HG02943 (cell line): Measurements from ENCODE around the gene LGR5.

Source experiments
- ATAC-seq: cut with Tn5 transposase; IDR thresholded peaks from one replicate; pipeline ENCODE4 v1.9.1; 2021; ENCODE audit warnings: mild to moderate bottlenecking, low read depth, moderate library complexity; ENCODE audit not compliant: unreplicated experiment

LGR5 gene

GRCh38 chr12:71439613-71440344 lies at the start of gene LGR5:
LGR5 (plus strand) TSS chr12:71439798; CDS start chr12:71440081, 283 bp downstream.
- no peak for ATAC-seq

GRCh38 chr12:71392521-71393145 lies 47.0 kb upstream of the LGR5 start:
- peak; percentile 85 for ATAC-seq

- ATAC-seq, result no peak
These were observed 46.0 kb upstream of the LGR5 start for GRCh38 chr12:71393625-71394024.

GRCh38 chr12:71397433-71397954 lies 42.1 kb upstream of the LGR5 start:
- no peak for ATAC-seq

GRCh38 chr12:71399197-71399596 lies 40.4 kb upstream of the LGR5 start:
- ATAC-seq, result no peak

GRCh38 chr12:71400481-71400880 lies 39.1 kb upstream of the LGR5 start:
- ATAC-seq, result no peak

GRCh38 chr12:71405884-71406283 lies 33.7 kb upstream of the LGR5 start:
- ATAC-seq, result no peak

GRCh38 chr12:71407732-71408131 lies 31.9 kb upstream of the LGR5 start:
- no peak for ATAC-seq

GRCh38 chr12:71410844-71411243 lies 28.8 kb upstream of the LGR5 start:
- ATAC-seq, result no peak

GRCh38 chr12:71411635-71412034 lies 28.0 kb upstream of the LGR5 start:
- ATAC-seq, result no peak

- no peak for ATAC-seq
These were observed 24.0 kb upstream of the LGR5 start for GRCh38 chr12:71415336-71416231.

GRCh38 chr12:71417181-71417580 lies 22.4 kb upstream of the LGR5 start:
- no peak for ATAC-seq

GRCh38 chr12:71420775-71421406 lies 18.7 kb upstream of the LGR5 start:
- no peak for ATAC-seq

- no peak for ATAC-seq
These were observed 13.9 kb upstream of the LGR5 start for GRCh38 chr12:71425568-71426299.

- ATAC-seq, result no peak
These were observed 13.1 kb upstream of the LGR5 start for GRCh38 chr12:71426300-71427047.

GRCh38 chr12:71430756-71431155 lies 8.8 kb upstream of the LGR5 start:
- ATAC-seq, result no peak

GRCh38 chr12:71431991-71432390 lies 7.6 kb upstream of the LGR5 start:
- ATAC-seq, result no peak

GRCh38 chr12:71432936-71433335 lies 6.7 kb upstream of the LGR5 start:
- no peak for ATAC-seq

GRCh38 chr12:71436696-71437095 lies 2.9 kb upstream of the LGR5 start:
- no peak for ATAC-seq
